MV-4-11 (cell line): ENCODE results near the gene GDPGP1.
A peak's percentile ranks its signal among the peaks of the same experiment; 100 is the strongest.
"Not testable (repeated sequence)": the region's sequence is repeated elsewhere in the genome, so short reads cannot be mapped to it uniquely, and the experiment has no call there.

Source experiments
- DNase-seq: peaks from one replicate; lab custom pipeline; 2025; lab: John Stamatoyannopoulos, UW

GDPGP1 gene

DNA sequence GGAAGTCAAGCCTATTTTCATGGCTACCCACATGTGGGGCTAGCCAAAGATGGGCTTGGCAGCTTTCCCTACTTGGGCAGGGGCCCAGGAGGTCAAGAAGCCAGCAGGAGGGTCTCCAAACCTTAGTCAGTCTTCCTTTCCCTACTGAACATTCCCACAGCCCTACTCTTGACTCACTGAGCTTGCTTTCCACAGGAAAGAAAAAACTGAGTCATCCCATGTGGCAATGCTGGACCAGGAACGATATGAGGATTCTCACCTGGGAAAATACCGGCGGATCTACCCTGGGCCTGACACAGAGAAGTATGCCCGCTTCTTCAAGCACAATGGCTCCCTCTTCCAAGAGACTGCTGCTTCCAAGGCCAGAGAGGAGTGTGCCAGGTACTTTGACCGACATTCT lies 27.8 kb downstream of the GDPGP1 start:
- DNase-seq: no peak

DNA sequence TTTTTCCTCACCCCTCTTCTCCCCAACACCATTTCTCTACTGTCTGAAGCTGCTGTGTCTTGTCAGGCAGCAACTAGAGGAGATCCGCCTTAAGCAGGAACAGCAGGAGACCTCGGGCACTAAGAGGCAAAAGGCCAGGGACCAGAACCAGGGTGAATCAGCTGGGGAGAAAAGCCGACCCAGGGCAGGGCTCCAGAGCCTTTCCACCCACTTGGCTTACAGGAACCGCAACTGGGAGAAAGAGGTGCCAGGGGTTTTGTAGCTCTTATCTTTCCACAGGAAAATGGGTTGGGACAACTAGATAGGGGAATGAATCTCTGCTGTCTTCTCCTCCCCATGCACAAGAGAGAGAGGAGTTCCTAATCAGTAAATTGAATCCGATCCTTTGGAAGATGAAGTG lies 28.4 kb downstream of the GDPGP1 start:
- no peak for DNase-seq

DNA sequence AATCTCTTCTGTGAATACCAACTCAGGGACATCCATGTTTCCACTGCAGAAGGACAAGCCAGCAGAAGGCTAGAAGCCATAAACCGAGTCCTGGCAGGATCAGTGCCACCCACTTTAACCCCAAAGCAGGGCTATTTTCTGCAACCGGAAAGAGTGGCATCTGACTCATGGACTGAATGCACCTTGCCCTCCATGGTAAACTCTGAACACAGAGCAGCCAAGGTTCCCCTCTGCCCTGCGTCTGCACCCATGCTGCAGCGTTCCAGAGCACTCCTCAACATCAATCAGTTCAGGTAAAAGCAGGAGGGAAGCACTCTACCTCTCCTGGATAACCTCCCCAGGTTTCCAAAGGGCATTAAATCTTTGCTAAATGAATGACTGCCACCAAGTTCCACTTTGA lies 30.7 kb downstream of the GDPGP1 start:
- DNase-seq: peak; percentile 36

DNA sequence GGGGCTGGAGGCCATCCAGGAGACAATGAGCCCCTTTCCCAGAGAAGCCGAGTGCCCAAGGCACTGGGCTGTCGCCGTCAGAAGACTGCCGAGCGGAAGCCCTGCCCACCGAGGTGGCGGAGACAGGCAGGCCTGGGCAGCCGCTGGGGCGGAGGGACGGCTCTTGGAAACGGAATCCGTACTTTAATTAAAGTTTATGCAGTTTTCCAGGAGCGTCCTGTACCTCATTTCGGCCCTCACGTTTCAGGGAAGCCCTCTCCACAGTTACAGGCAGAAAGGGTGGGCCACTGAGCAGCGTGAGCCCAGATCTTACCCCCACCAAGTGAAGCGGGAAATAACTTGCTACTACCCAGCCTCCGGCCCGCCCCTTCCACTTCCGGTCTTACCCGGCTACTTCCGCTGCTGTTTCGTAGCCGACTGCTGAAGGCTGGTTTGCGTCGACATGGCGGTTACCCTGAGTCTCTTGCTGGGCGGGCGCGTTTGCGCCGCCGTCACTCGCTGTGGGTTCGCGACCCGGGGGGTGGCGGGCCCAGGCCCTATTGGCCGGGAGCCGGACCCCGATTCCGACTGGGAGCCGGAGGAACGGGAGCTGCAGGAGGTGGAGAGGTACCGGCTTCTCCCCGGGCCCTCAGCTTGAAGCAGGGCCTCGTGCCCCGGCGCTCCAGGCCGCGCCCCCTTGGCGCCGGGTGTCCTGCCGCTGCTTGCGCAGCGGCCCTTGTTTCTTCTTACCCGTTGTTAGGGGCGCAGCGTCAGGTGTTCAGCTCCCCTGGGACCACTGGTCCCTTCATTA lies 31.5 kb downstream of the GDPGP1 start, which contains the start of gene NGRN:
NGRN (plus strand) TSS at position 402 of the 790 bp plus-strand sequence; CDS start at position 443, 41 bp downstream.
- peak; percentile 90 for DNase-seq

DNA sequence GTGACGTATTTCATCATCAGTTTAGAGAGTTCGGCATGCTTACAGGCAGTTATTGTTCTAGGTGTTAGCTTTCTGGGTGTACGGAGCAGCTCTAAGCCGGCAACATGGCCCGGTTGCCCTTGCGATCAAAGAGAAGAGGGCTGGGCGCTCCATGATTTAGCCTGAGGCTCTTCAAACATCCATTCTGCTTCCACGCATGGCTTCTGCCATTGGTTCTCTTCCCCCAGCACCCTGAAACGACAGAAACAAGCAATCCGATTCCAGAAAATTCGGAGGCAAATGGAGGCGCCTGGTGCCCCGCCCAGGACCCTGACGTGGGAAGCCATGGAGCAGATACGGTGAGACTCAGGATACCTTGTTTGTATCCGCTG lies 32.0 kb downstream of the GDPGP1 start:
- peak; percentile 10 for DNase-seq

DNA sequence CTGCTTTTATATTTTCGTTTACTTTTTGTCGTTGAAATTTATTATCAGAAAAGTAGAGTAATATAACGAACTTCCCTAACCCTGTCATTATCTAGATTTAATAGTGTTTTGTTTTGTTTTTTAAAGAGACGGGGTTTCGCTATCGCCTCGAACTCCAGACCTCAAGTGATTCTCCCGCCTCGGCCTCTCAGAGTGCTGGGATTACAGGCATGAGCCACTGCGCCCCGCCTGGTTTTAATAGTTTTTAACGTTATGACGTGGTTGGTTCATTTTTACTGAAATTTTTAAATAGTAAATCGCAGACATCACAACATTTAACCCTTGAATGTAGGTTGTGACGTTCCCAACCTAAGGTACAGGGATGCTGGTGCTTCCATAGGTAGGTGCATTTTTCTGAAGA lies 32.5 kb downstream of the GDPGP1 start:
- DNase-seq: peak; percentile 10

DNA sequence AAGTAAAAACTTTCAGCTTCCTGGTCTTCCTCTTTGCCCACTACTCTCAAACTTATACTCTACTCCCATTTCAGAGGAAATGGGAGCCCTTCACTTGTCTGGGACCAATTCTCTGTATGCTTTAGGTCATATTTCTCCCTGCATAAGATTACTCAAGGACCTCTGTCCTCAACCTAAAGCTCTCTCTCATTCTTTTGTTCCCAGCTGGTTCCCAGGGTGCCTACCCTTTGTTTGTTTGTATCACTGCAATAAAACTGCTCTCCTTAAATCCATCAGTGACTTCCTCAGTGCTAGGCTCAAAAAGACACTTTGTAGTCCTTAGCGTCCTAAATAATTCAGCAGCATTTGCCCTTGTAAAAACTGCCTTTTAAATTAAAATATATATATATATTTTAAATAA lies 34.4 kb downstream of the GDPGP1 start:
- DNase-seq: no peak

DNA sequence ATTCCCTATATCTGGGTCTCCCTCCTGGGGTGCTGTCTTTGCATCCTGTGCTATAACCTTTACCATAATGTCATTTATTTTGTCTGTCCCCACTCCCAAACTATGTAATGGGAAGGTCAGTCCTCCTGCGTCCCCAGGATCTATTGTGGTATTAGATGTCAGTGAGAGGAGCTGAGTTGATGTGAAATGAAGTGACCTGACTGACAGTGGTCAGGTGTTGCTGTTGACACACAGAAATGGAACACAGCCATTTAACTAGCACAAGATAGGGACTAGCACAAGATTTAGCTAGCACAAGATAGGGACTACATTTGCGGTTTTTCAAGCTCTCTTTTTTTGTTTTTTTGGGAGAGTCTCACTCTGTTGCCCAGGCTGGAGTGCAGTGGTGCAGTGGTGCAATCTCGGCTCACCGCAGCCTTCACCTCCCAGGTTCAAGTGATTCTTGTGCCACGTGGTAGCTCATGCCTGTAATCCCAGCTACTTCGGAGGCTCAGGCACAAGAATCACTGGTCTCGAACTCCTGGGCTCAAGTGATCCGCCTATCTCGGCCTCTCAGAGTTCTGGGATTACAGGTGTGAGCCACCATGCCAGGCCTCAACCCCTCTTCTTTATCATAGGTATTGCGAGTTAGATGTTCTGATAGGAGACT lies 36.6 kb downstream of the GDPGP1 start:
- no peak for DNase-seq

DNA sequence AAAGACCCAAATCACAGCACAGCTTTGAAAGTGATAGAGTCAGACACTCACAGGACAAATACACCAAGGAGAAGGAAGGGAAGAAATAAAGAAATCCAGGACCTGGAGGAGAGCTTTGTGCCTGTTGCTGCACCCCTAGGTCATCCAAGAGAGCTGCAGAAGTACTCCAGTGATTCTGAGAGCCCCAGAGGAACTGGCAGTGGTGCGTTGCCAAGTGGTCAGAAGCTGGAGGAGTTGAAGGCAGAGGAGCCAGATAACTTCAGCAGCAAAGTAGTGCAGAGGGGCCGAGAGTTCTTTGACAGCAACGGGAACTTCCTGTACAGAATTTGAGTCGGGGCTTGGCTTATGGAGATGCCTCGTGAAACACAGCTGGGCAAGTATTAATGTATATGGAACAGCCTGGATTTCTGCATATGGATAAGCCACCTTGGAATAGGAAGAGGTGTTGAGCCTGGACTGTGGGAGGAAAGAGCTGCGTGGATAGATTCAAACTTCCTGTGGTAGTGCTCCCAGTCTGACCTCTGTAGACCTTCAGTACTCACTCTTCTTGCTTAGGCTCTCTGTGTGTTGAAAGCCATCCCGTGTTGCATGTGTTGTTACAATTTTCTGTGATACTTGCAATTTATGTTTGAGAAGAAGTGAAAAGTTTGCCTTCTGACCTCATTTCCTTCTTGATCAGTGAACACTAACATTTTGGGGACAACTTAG lies 37.6 kb downstream of the GDPGP1 start:
- DNase-seq: no peak

DNA sequence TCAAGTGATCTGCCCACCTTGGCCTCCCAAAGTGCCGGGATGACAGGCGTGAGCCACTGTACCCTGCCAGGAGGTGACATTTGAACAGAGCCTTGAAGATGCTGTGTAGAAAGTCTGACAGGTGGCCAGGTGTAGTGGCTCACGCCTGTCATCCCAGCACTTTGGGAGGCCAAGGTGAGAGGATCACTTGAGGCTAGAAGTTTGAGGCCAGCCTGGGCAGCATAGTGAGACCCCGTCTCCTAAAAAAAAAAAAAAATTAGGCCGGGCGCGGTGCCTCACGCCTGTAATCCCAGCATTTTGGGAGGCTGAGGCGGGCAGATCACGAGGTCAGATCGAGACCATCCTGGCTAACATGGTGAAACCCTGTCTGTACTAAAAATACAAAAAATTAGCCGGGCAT lies 44.5 kb downstream of the GDPGP1 start:
- DNase-seq: not testable (repeated sequence)

DNA sequence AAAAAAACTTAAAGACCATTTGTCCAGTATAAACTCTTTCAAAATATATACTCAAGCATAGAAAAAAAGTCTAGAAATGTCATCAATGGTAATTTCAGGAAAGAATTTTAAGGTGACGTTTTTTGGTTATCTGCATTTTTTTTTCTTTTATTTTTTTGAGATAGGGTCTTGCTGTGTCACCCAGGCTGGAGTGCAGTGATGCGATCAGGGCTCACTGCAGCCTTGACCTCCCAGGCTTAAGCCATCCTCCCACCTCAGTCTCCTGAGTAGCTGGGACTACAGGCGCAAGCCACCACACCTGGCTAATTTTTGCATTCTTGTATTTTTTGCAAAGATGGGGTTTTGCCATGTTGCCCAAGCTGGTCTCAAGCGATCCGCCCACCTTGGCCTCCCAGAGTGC lies 46.7 kb downstream of the GDPGP1 start:
- not testable (repeated sequence) for DNase-seq

DNA sequence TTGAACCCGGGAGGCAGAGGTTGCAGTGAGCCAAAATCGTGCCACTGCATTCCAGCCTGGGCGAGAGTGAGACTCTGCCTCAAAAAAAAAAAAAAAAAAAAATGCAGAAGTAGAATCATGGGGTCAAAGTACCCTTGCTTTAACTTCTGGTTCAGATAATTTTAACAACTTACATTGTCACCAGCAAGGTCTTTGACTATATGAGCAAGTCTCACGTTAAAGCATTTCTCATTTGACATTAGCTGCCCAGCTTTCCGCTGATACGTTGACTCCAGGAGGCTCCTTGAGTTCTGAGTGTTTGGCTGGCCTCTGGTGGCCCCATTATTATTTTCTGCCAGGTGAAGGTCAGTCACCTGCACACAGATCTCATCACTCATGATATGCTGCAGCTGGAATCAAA lies 47.6 kb downstream of the GDPGP1 start:
- peak; percentile 25 for DNase-seq

DNA sequence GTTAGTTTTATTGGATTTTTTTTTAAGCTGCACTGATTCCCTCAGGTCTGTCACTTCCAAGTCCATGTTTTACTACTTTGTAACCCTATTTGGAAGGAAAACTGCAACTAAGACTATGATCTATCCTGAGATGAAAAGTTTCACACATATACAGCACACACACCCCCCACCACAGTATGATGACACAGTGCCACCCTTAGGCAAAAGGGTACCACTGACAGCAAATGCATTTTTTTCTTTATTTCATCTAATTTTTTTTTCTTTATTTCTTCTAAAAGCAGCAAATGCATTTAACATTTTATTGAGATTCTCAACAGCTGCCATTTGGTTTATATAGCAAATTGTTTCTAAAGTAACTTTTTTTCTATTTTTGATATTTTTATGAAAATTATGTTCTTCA lies 52.7 kb downstream of the GDPGP1 start:
- peak; percentile 25 for DNase-seq

DNA sequence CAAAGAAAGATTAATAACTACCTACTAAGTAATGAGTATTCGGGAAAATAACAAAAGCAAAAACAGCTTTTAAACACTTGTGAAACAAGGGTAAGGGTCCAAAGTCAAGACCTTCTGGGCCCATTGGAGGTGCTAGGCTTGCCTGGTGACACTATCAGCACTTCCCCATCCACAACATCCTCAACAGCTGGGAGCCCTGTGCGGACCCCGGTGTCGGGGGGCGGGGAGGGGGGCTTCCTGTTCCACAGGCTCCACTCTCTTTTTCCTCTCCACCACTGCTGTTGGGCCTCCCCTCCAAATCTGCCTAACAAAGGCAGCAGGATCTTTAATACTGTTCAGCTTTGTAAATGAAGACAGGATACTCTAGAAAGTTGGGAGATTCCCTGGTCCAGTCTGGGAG lies 53.1 kb downstream of the GDPGP1 start:
- no peak for DNase-seq

DNA sequence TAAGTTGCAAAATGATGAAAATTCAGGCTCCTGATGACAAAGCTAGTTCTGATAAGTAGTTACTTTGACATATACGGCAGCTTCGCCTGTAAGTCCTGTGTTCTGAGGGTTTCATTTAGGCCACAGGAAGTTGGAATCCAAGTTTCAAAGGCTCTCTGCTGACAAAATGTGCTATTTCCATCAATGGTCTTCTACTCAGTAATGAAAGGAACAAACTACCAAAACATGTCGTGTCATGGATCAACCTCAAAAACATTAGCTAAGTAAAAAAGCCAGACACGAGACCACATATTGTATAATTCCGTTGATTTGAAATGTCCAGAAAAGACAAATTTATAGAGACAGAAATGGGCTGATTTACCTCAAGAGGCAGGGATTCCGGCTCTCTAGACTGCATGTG lies 53.9 kb downstream of the GDPGP1 start:
- no peak for DNase-seq

DNA sequence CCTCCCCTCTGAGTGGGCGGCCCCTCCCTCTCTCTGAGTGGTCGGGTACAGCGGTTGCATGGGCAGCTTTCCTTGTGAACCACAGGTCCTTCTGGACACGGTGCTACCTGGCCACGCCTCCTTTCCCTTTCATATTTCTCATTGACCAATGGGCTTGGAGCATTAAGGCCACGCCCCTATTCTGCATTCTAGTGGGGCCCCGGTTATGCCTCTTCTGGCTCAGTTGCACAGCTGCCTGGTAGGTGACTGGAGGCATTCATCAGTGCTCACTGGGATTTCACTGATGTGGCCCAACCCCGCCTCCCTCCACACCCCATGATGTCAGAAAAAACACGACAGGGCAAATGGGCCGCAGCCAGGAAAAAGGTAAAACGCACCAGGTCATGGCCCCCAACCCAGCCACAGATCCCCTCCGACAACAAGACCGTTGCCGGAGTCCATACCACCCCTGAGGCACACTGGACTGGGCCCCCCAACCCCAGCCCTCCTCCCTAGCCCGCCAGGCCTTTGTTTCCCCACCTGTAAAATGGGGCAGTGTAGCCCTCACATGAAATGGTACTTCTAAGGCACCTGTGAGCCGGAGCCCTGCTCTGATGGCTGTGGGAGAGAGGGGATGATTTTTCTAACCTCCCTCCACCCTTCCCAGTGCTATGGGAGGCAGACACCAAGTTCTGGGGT lies 57.8 kb downstream of the GDPGP1 start:
- DNase-seq: peak; percentile 4

DNA sequence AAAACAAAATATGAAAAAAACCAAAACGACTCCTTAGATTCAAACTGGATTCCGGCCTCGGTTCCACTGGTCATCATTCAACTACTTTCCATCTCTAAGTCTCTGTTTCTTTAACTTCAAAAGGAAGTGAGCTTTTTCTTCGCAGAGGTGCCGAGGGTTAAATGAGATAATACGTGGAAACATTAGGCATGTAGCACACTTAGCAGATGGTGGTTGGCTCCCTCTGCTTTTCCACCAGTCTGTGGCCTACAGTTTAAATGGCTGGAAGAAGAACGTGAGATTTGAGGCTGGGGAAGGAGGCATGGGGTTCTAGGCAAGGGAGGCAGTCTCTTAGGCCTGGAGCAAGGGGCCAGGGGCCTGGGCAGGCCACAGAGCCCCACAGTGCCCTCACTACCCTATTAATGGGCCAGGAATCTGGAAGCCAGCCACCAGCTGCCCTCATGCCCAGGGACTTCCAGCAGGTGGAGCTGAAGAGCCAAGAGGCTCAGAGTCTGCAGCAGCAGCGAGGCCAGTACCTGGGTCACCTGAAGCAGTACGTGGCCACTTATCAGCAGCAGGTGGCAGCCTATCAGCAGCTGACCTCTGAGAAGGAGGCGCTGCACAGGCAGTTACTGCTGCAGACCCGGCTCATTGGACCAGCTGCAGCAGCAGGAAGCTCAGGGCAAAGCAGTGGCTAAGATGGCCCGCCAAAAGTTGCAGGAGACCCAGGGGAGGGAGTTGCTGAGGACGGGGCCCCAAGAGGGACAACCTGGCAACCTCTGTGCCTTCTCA lies 59.2 kb downstream of the GDPGP1 start:
- peak; percentile 23 for DNase-seq

DNA sequence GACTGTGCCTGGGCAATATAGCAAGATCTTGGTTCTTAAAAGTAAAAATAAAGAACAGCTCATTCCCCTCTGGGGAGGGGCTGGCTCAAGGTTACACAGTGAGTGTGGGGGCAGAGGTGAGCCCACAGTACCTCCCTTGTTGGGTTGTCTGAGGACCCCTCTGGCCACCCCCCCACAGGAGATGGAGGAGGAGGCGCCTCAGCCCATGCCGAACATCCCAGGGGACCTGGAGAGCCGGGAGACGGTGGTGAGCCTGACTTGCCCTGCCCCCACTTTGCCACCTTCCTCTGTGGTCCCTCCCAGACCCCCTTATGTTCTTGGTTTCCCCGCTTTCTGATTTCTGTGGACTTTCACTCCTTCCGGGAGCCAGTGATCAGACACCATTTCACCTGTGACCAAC lies 60.1 kb downstream of the GDPGP1 start:
- DNase-seq: no peak

DNA sequence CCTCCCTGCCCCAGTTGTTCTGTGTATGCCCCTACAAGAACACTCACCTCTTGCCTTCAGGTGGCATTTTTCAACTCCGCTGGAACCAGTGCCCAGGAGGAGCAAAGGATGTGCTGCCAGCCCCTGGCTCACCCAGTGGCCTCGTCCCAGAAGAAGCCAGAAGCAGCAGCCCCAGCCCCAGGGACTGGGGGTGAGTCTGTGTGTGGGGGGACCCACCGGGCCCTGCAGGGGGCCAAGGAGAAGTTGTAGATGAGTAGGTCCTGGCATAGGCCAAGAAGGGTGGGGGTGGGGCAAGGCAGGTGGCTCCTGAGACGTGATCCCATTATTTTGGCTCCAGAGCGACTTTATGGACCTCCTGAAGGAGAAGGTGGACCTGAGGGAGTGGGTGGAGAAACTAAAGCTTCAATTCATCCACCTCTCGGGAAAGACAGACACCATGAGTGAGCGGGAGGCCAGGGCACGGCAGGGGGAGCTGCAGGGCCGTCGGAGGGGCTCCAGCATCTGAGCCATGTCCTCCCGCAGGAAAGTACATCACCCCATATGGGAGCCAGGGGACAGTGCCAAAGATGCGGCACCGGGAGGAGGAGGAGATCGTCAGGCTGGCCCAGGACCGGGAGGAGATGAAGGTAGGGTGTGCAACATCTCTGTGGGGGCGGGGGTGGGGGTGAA lies 60.7 kb downstream of the GDPGP1 start:
- no peak for DNase-seq

DNA sequence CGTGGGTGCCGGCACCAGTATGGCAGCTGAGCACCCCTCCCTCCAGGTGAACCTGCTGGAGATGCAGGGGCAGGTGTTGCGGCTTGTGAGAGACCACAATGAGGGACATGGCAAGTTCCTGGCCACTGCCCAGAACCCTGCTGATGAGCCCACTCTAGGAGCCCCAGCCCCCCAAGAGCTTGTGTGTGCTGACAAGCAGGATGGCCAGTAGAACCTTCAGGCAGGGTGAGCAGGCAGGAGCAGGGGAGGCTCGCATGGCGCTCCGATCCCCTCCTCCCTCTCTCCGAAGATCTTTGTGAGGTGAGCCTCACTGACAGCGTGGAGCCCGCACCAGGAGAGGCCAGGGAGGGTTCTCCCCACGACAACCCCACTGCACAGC lies 61.2 kb downstream of the GDPGP1 start:
- no peak for DNase-seq
